ENCODE results near the gene GDI1. TPM values are rescaled to one million over a fixed set of nuclear protein-coding genes. Genes with fewer than 3 reads are reported as not detected.
"Not testable (repeated sequence)": the region's sequence is repeated elsewhere in the genome, so short reads cannot be mapped to it uniquely, and the experiment has no call there.

Gene GDI1
- total RNA-seq (2014; rRNA removed; shearing (Covaris generic)): 128 and 143 TPM in 2 replicates

- peak within 1 kb of the TSS; percentile 84 for H3K4me3 ChIP-seq (ENCODE audit: insufficient read depth, low read depth, low read length)
- DNase-seq: peak; percentile 87
- peaks cover 5% of the 10 kb centered on the region for H3K36me3 ChIP-seq (replicated peaks; ENCODE audit: control insufficient read depth, insufficient read depth, low read length)
- H3K27me3 ChIP-seq (ENCODE audit: control insufficient read depth, insufficient read depth, low read length): no peaks in the 10 kb centered on the region
Observed at GRCh38 chrX:154436983-154437752, at the start of gene GDI1. Gene GDI1, plus strand, starts transcription at chrX:154437154. Its CDS starts 101 bp downstream, at chrX:154437255.

DNA sequence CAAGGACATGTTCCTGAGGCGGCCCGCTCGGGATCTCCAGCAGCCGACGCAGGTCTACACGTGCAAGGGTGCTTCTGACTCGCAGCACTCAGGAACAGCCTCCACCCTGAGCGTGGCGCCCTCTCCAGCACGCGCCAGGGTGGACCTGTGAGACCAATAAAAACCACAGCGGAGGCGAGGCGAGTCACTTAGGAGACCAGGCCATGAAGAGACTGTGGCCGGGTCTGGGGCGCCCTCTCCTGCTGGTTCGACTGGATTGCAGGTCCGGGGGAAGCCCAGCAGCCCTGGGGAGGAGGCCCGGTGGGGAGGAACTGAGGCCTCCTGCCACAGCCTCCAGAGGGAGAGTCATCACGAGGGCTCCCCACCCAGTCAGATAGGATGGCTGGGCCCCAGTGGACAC, 48.9 kb upstream of the GDI1 start:
- H3K4me3 ChIP-seq (ENCODE audit: insufficient read depth, low read depth, low read length); DNase-seq; H3K36me3 ChIP-seq (replicated peaks; ENCODE audit: control insufficient read depth, insufficient read depth, low read length); H3K27me3 ChIP-seq (ENCODE audit: control insufficient read depth, insufficient read depth, low read length): not testable (repeated sequence)

- not testable (repeated sequence) for H3K4me3 ChIP-seq (ENCODE audit: insufficient read depth, low read depth, low read length); H3K27me3 ChIP-seq (ENCODE audit: control insufficient read depth, insufficient read depth, low read length); DNase-seq; H3K36me3 ChIP-seq (replicated peaks; ENCODE audit: control insufficient read depth, insufficient read depth, low read length)
Observed at GRCh38 chrX:154388649-154389048, 48.3 kb upstream of the GDI1 start.

DNA sequence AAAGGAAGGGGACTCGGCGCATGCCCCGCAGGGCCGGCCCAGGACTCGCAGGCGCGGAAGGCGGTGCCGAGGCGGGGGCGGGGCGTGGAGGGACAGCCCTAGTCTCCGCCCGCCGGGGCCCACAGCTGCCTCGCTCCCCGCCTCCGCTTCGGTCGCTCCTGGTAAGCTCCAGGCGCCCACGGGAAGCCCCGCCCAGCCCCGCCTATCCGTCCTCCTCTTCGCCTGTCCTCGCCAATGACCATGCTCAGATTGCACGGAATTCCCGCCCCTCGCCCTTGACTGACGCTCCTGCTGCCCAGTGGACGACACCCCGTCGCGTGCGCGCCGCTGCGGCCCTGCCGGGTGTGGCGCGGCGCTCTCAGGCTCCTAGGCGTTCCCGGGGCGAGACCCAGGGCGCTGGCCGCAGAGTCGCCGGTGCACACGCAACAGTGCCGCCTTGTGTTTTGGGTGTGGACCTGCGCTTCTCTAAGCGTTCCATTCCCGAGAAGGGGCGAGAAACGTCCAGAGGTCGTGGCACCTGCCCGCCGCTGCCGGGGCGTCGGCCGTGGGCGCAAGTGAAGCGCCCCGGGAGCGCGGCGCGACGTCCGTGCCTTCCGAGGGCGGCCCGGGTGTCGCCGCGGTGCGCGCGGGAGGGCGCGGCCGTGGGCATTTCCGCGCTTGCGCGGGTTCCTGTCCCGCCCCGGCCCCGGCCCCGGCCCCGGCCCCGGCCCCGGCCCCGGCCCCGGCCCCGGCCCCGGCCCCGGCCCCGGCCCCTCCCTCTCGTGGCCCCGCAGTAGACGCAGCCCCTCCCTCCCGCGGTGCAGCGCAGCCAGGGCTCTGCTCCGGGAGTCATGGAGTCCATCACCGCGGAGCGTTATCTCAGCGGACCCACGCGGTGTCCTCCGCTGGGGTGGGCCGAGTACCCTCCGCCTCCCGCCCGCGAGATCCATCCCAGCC, 46.9 kb upstream of the GDI1 start:
- H3K36me3 ChIP-seq (replicated peaks; ENCODE audit: control insufficient read depth, insufficient read depth, low read length); H3K27me3 ChIP-seq (ENCODE audit: control insufficient read depth, insufficient read depth, low read length); DNase-seq: not testable (repeated sequence)
- peak overlapping the region; percentile 19; the same call in 1 of the 2 replicates for H3K4me3 ChIP-seq (ENCODE audit: insufficient read depth, low read depth, low read length)

DNA sequence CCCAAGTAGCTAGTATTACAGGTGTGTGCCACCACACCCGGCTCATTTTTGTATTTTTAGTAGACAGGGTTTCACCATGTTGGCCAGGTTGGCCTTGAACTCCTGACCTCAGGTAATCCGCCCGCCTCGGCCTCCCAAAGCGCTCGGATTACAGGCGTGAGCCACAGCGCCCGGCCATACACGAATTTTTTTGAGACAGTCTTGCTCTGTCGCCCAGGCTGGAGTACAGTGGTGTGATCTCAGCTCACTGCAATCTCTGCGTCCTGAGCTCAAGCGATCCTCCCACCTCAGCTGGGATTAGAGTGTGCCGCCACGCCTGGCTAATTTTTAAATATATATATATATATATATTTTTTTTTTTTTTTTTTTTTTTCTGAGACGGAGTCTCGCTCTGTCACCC, 40.6 kb upstream of the GDI1 start:
- H3K27me3 ChIP-seq (ENCODE audit: control insufficient read depth, insufficient read depth, low read length); DNase-seq; H3K4me3 ChIP-seq (ENCODE audit: insufficient read depth, low read depth, low read length): not testable (repeated sequence)
- H3K36me3 ChIP-seq (replicated peaks; ENCODE audit: control insufficient read depth, insufficient read depth, low read length): peaks cover 14% of the 10 kb centered on the region

GRCh38 chrX:154396973-154397887, 39.7 kb upstream of the GDI1 start:
- Histone ChIP-seq H3K4me3 (ENCODE audit: insufficient read depth, low read depth, low read length) (peak overlapping the region; percentile 63), H3K27me3 (ENCODE audit: control insufficient read depth, insufficient read depth, low read length) (no peaks in the 10 kb centered on the region), H3K36me3 (replicated peaks; ENCODE audit: control insufficient read depth, insufficient read depth, low read length) (peaks cover 14% of the 10 kb centered on the region)
- DNase-seq: peak; percentile 85

DNA sequence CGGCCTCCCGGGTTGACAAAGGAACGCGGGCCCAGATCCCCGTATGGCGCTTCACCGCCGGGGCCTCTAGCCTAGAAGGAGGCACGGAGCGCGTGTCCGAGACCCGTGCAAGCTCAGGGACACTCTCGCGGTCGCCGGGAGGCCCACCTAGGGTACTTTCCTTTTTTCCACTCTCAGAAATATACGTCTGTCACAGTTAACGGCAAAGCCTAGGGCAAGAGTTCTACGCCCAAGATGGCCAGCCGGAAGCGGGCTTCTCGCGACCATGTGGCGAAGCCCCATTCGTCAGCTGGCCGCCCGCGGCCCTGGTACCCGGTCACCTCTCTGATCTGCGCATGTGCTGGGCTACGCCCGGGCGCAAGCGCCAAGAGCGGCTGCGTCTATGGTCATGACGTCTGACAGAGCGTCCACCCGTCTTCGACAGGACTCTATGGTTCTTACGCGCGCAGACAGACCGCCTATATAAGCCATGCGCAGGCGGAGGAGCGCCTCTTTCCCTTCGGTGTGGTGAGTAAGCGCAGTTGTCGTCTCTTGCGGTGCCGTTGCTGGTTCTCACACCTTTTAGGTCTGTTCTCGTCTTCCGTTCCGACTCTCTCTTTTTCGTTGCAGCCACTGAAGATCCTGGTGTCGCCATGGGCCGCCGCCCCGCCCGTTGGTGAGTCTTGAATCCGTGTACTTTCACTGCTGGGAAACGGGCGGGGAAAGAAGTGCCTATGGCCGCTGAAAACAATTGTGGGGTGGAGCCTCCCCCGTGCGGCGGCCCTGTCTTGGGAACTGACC, 38.9 kb upstream of the GDI1 start, which contains the start of gene RPL10:
Gene RPL10, plus strand, starts transcription at position 490 of the 780 bp plus-strand sequence. Its CDS starts 143 bp downstream, at position 633.
- H3K4me3 ChIP-seq (ENCODE audit: insufficient read depth, low read depth, low read length): peak within 1 kb of the TSS; percentile 63
- peaks cover 14% of the 10 kb centered on the region for H3K36me3 ChIP-seq (replicated peaks; ENCODE audit: control insufficient read depth, insufficient read depth, low read length)
- H3K27me3 ChIP-seq (ENCODE audit: control insufficient read depth, insufficient read depth, low read length): no peaks in the 10 kb centered on the region
- peak; percentile 97 for DNase-seq

DNA sequence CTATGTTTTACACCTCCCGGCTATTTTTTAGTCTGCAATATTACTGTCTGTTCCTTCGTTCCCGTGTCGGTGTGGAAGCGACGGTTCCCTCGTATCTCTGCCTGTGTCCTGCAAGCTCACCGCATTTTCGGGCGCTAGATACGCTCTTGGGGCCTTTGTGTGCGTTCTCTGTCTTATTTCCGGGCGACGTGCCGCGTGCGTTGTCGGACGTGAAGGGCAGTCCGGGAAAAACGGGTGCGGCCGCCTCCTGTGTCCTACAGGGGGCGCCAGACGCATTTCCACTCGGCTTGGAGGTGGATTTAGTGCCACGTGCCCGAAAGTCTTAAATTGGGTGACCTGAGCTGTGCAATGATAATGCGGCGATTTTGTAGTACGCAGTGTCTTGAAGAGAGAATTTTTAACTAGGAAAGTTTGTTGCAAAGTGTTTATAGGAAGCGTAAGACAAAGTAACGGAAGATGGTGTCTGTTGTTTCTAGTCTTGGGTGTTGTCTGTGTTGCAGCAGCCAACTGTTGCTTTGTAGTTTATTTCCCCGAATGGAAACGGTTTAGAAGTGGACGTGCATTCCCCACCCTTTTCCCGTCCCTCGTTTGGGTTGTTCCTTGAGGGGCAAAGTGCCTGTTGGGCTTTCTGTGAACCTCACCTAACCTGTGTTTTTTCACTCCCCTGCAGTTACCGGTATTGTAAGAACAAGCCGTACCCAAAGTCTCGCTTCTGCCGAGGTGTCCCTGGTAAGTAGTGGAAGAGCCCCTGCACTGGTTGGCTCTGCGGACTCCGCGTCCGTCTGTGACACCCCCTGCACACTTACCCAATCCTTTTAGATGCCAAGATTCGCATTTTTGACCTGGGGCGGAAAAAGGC, 38.1 kb upstream of the GDI1 start:
- peak; percentile 67 for DNase-seq

DNA sequence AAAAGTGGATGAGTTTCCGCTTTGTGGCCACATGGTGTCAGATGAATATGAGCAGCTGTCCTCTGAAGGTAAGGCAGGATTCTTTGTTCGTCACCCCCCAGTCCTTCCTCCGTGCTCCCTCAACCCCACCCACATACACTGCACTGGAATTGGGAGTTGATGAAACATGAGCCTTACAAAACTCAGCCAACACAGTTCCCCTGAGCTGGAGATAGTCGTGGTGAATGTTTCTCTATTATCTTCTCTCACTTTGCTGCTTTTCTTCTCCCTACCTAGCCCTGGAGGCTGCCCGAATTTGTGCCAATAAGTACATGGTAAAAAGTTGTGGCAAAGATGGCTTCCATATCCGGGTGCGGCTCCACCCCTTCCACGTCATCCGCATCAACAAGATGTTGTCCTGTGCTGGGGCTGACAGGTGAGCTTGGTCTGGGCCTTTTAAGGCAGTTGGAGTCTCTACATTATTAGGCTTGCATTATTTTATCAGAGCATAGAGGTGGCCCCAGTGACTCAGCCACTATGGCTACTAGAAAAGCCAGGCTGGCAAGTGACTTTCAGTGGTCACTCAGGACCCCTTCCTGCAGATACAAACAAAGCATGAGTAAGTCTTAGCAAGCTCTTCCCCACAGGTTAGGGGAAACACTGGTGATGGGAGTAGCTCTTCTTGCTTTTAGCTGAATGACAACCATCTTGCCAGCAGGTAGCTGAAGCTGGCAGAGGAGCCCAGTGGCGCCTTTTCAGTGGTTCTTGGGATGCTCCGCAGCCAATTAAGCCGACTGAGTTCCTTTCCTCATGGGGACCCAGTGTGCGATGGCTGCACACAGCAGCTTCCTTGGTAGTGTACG, 37.2 kb upstream of the GDI1 start:
- no peaks in the 10 kb centered on the region for H3K27me3 ChIP-seq (ENCODE audit: control insufficient read depth, insufficient read depth, low read length)
- no peak for DNase-seq

More for the DNA sequence above, 38.1 kb upstream of the GDI1 start:
- Histone ChIP-seq H3K4me3 (ENCODE audit: insufficient read depth, low read depth, low read length) (peak overlapping the region; percentile 63), H3K27me3 (ENCODE audit: control insufficient read depth, insufficient read depth, low read length) (no peaks in the 10 kb centered on the region), H3K36me3 (replicated peaks; ENCODE audit: control insufficient read depth, insufficient read depth, low read length) (peaks cover 14% of the 10 kb centered on the region)

DNA sequence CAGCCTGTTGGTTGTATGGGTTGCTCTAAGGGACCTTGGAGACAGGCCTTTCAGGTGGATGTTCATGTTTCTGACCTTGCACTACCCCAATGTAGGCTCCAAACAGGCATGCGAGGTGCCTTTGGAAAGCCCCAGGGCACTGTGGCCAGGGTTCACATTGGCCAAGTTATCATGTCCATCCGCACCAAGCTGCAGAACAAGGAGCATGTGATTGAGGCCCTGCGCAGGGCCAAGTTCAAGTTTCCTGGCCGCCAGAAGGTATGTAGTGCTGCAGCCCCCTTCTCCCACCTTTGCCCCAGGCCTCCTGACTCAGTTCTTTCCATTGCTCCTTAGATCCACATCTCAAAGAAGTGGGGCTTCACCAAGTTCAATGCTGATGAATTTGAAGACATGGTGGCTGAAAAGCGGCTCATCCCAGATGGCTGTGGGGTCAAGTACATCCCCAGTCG, 36.6 kb upstream of the GDI1 start:
- H3K4me3 ChIP-seq (ENCODE audit: insufficient read depth, low read depth, low read length); H3K27me3 ChIP-seq (ENCODE audit: control insufficient read depth, insufficient read depth, low read length); DNase-seq: not testable (repeated sequence)
- peaks cover 14% of the 10 kb centered on the region for H3K36me3 ChIP-seq (replicated peaks; ENCODE audit: control insufficient read depth, insufficient read depth, low read length)

More for the DNA sequence above, 37.2 kb upstream of the GDI1 start:
- H3K36me3 ChIP-seq (replicated peaks; ENCODE audit: control insufficient read depth, insufficient read depth, low read length): peaks cover 14% of the 10 kb centered on the region
- peak overlapping the region; percentile 63 for H3K4me3 ChIP-seq (ENCODE audit: insufficient read depth, low read depth, low read length)

GRCh38 chrX:154401045-154401799, 35.7 kb upstream of the GDI1 start:
- H3K27me3 ChIP-seq (ENCODE audit: control insufficient read depth, insufficient read depth, low read length): no peaks in the 10 kb centered on the region
- DNase-seq: no peak
- peaks cover 14% of the 10 kb centered on the region for H3K36me3 ChIP-seq (replicated peaks; ENCODE audit: control insufficient read depth, insufficient read depth, low read length)
- H3K4me3 ChIP-seq (ENCODE audit: insufficient read depth, low read depth, low read length): no peak overlapping the region

Data from H7 (cell line).